ENCODE data around the gene PRKCZ. TPM values are rescaled to one million over a fixed set of nuclear protein-coding genes. Genes with fewer than 3 reads are reported as not detected.

PRKCZ gene
- polyA plus RNA-seq, 1 of the 3 experiments (the other 2 are of a cell fraction) = 24.2 TPM

DNA sequence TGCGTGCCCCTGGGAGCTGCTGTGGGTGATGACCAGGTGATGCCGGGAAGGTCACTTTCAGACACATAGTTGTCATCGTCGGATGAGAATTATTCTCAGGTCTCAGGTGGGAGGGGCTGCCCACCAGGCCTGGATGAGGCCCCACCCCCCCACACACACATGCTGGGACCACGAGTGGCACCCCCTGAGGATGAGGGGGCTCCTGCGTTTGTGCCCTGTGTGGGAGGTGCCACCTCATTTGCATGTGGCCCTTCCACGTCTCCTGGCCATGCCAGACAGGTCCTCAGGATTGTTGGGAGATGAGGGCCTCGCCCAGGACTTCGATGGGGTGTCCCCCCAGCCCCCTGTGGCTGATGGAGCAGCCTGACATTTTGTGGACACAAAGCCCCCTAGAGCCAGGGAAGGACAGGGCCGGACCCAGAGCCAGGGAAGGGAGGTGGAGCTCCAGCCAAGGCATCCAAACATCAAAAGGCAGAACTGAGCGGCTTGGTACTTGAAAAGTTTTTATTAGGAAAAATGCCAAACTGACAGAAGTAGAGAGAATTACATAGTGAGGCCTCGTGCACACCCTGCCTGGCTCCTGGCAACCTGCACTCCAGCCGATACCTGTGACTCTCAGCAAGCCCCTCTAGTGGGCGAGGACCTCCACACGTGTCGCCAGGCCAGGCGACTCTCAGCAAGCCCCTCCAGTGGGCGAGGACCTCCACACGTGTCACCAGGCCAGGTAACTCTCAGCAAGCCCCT lies 55.7 kb downstream of the PRKCZ start:
- Histone ChIP-seq H3F3A (replicated peaks; ENCODE audit: insufficient read depth) (no peaks in the 10 kb centered on the region), H3K36me3 (replicated peaks in 1 of 2; ENCODE audit: control insufficient read depth in 1 of 2, insufficient read depth in 2 of 2, low read length in 1 of 2) (peaks cover 0 to 8% of the 10 kb centered on the region in 2 experiments), H3K27me3 (ENCODE audit: insufficient read depth) (no peaks in the 10 kb centered on the region), H3K79me2 (ENCODE audit: insufficient read depth) (no peaks in the 10 kb centered on the region), H3K9ac (no peak overlapping the region), H3K27ac (ENCODE audit: low read depth in 2 of 2, low read length in 1 of 2) (no peak overlapping the region), H3K4me2 (no peak overlapping the region), H3K9me3 (no peaks in the 10 kb centered on the region), H4K20me1 (ENCODE audit: insufficient read depth) (no peaks in the 10 kb centered on the region), H3K9me2 (no peaks in the 10 kb centered on the region), H3K4me1 (ENCODE audit: control insufficient read depth in 1 of 2, insufficient read depth in 2 of 2, low read depth in 1 of 2, low read length in 1 of 2) (peaks cover 0 to 2% of the 10 kb centered on the region in 2 experiments; a peak in 1 of 4 replicates), H2AFZ (ENCODE audit: low read depth) (no peak overlapping the region), H3K4me3 (ENCODE audit: low read depth in 2 of 2, low read length in 1 of 2) (no peak overlapping the region)
- 90% methylated on average over 11 of the region's 19 CpGs for WGBS (ENCODE audit: low lambda C conversion rate)
- TF ChIP-seq ELF1 (IDR thresholded peaks at IDR 0.05) = no peak
- no peak for TF ChIP-seq TAF1 (IDR thresholded peaks at IDR 0.05; ENCODE audit: borderline replicate concordance, low read depth, low read length)
- no peak for TF ChIP-seq FOSL2 (IDR thresholded peaks at IDR 0.05; ENCODE audit: borderline replicate concordance, low read depth)
- TF ChIP-seq EZH2phosphoT487 (IDR thresholded peaks at IDR 0.05; ENCODE audit: borderline replicate concordance, low read depth) = no peak
- no peak for TF ChIP-seq PBX3 (IDR thresholded peaks at IDR 0.05)
- no peak for TF ChIP-seq MEF2A (IDR thresholded peaks at IDR 0.05; ENCODE audit: borderline replicate concordance, low read depth)
- no peak for TF ChIP-seq SMC3 (IDR thresholded peaks at IDR 0.05; ENCODE audit: low read depth, low read length)
- TF ChIP-seq SIN3A (IDR thresholded peaks at IDR 0.05; ENCODE audit: borderline replicate concordance, low read depth, low read length) = no peak
- TF ChIP-seq, protein P1, sequence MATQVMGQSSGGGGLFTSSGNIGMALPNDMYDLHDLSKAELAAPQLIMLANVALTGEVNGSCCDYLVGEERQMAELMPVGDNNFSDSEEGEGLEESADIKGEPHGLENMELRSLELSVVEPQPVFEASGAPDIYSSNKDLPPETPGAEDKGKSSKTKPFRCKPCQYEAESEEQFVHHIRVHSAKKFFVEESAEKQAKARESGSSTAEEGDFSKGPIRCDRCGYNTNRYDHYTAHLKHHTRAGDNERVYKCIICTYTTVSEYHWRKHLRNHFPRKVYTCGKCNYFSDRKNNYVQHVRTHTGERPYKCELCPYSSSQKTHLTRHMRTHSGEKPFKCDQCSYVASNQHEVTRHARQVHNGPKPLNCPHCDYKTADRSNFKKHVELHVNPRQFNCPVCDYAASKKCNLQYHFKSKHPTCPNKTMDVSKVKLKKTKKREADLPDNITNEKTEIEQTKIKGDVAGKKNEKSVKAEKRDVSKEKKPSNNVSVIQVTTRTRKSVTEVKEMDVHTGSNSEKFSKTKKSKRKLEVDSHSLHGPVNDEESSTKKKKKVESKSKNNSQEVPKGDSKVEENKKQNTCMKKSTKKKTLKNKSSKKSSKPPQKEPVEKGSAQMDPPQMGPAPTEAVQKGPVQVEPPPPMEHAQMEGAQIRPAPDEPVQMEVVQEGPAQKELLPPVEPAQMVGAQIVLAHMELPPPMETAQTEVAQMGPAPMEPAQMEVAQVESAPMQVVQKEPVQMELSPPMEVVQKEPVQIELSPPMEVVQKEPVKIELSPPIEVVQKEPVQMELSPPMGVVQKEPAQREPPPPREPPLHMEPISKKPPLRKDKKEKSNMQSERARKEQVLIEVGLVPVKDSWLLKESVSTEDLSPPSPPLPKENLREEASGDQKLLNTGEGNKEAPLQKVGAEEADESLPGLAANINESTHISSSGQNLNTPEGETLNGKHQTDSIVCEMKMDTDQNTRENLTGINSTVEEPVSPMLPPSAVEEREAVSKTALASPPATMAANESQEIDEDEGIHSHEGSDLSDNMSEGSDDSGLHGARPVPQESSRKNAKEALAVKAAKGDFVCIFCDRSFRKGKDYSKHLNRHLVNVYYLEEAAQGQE (IDR thresholded peaks at IDR 0.05; ENCODE audit: low read depth, low read length) = no peak
- no peak for TF ChIP-seq CHD2 (IDR thresholded peaks at IDR 0.05; ENCODE audit: low read length, partially characterized antibody)
- no peak for TF ChIP-seq GATA2 (CRISPR knock-in tag; IDR thresholded peaks at IDR 0.05)
- no peak for TF ChIP-seq NFIC (IDR thresholded peaks at IDR 0.05; ENCODE audit: borderline replicate concordance)
- no peak for TF ChIP-seq NRF1 (IDR thresholded peaks at IDR 0.05; ENCODE audit: low read depth, low read length)
- no peak for TF ChIP-seq RFX5 (IDR thresholded peaks at IDR 0.05; ENCODE audit: low read length)
- TF ChIP-seq POLR2AphosphoS5 (IDR thresholded peaks at IDR 0.05; ENCODE audit: low read depth, low read length) = no peak
- TF ChIP-seq TCF12 (IDR thresholded peaks at IDR 0.05) = no peak
- no peak for TF ChIP-seq MXI1 (IDR thresholded peaks at IDR 0.05; ENCODE audit: low read depth, low read length)
- no peak for TF ChIP-seq TEAD4 (IDR thresholded peaks at IDR 0.05; ENCODE audit: borderline replicate concordance, insufficient read depth)
- no peak for TF ChIP-seq ZBTB33 (IDR thresholded peaks at IDR 0.05; ENCODE audit: borderline replicate concordance, low read depth)
- ChIA-PET CTCF (interaction anchor here (0.9 to 1.6 kb wide), 3 partner anchors 8 to 68 kb away, joined by 3 to 8 read pairs (median 4); no protein-coding TSS in a partner anchor), POLR2A (no interaction called here)
- no peak for DNase-seq

Measured in SK-N-SH (cell line).